Fibroblast of the aortic adventitia (primary cell): ENCODE data around the gene DUSP7. TPM values are rescaled to one million over a fixed set of nuclear protein-coding genes. Genes with fewer than 3 reads are reported as not detected.

Experiments
- DNase-seq: peaks from one replicate; pipeline ENCODE4 v3.0.0-alpha.2; 2010; ENCODE audit warnings: low read depth
- H3K4me3 ChIP-seq: 2 replicates; pipeline ENCODE4 v1.5.1; 2011; ENCODE audit warnings: low read depth, mild to moderate bottlenecking, control low read depth, low read length, moderate library complexity
- CTCF ChIP-seq: IDR thresholded peaks from 2 replicates; pipeline ENCODE4 v1.5.1; 2011; ENCODE audit warnings: mild to moderate bottlenecking, low read length, control low read depth, inconsistent platforms; ENCODE audit not compliant: insufficient read depth
- total RNA-seq: library from RNA; depleted of rRNA; stranded (reverse); fragments of >200 nt; gene quantifications from 2 replicates; pipeline ENCODE4 v1.2.3, GENCODE V29; 2012; ENCODE audit warnings: low replicate concordance

DUSP7 gene
- total RNA-seq, 1 donor: 12.8 TPM

- no peak overlapping the region for H3K4me3 ChIP-seq
- no peak for TF ChIP-seq CTCF
- DNase-seq: no peak
Observed at GRCh38 chr3:52067046-52067445, 10.7 kb upstream of the DUSP7 start.

- DNase-seq: no peak
- no peak overlapping the region for H3K4me3 ChIP-seq
- TF ChIP-seq CTCF: no peak
Observed at GRCh38 chr3:52065264-52065756, 8.9 kb upstream of the DUSP7 start.

- TF ChIP-seq CTCF: no peak
- no peak overlapping the region for H3K4me3 ChIP-seq
- no peak for DNase-seq
Observed at GRCh38 chr3:52064561-52064960, 8.2 kb upstream of the DUSP7 start.

GRCh38 chr3:52063026-52063723 lies 6.8 kb upstream of the DUSP7 start:
- TF ChIP-seq CTCF: no peak
- DNase-seq: no peak
- H3K4me3 ChIP-seq: no peak overlapping the region

- TF ChIP-seq CTCF: no peak
- peak; percentile 79 for DNase-seq
- H3K4me3 ChIP-seq: no peak overlapping the region
Observed at GRCh38 chr3:52062505-52062904, 6.1 kb upstream of the DUSP7 start.

GRCh38 chr3:52061121-52061910 lies 4.9 kb upstream of the DUSP7 start:
- no peak overlapping the region for H3K4me3 ChIP-seq
- no peak for TF ChIP-seq CTCF
- DNase-seq: no peak
